NAMALWA (cell line): ENCODE measurements around the gene MATR3.
"Not testable (repeated sequence)": the region's sequence is repeated elsewhere in the genome, so short reads cannot be mapped to it uniquely, and the experiment has no call there.

ENCODE experiments used
- DNase-seq: peaks from one replicate; pipeline ENCODE4 v3.0.0-alpha.2; 2015; ENCODE audit warnings: low spot score

Gene MATR3

GRCh38 chr5:139297439-139298133 is 4.0 kb downstream of the MATR3 start:
- no peak for DNase-seq

- no peak for DNase-seq
These were observed 4.7 kb downstream of the MATR3 start for GRCh38 chr5:139298242-139298641.

GRCh38 chr5:139299486-139299885 is 5.9 kb downstream of the MATR3 start:
- DNase-seq, result peak; percentile 22

- DNase-seq, result peak; percentile 20
These were observed 8.4 kb downstream of the MATR3 start for GRCh38 chr5:139301808-139302499.

- DNase-seq, result peak; percentile 17
These were observed 11.1 kb downstream of the MATR3 start for GRCh38 chr5:139304391-139305324.

- no peak for DNase-seq
These were observed 12.7 kb downstream of the MATR3 start for GRCh38 chr5:139306197-139306596.

- DNase-seq, result no peak
These were observed 13.3 kb downstream of the MATR3 start for GRCh38 chr5:139306628-139307379.

GRCh38 chr5:139308797-139309196 is 15.3 kb downstream of the MATR3 start:
- DNase-seq, result no peak

- not testable (repeated sequence) for DNase-seq
These were observed 17.2 kb downstream of the MATR3 start for GRCh38 chr5:139310715-139311186.

GRCh38 chr5:139312075-139312474 is 18.5 kb downstream of the MATR3 start:
- DNase-seq, result no peak

- no peak for DNase-seq
These were observed 20.7 kb downstream of the MATR3 start for GRCh38 chr5:139314276-139314675.

GRCh38 chr5:139315056-139315615 is 21.6 kb downstream of the MATR3 start:
- DNase-seq, result no peak

GRCh38 chr5:139335811-139336210 is 42.3 kb downstream of the MATR3 start:
- no peak for DNase-seq

GRCh38 chr5:139340051-139340450 is 46.5 kb downstream of the MATR3 start:
- peak; percentile 38 for DNase-seq

GRCh38 chr5:139341187-139341688 is 47.7 kb downstream of the MATR3 start:
- DNase-seq, result no peak

GRCh38 chr5:139341689-139342422 is 48.3 kb downstream of the MATR3 start, which contains the start of gene PAIP2:
PAIP2 (plus strand) TSS chr5:139341854; CDS start chr5:139363785, 21,931 bp downstream.
- peak; percentile 98 for DNase-seq

GRCh38 chr5:139342423-139342723 is 48.8 kb downstream of the MATR3 start:
- no peak for DNase-seq

GRCh38 chr5:139343476-139343875 is 49.9 kb downstream of the MATR3 start:
- DNase-seq, result no peak

GRCh38 chr5:139344177-139344576 is 50.6 kb downstream of the MATR3 start:
- no peak for DNase-seq

GRCh38 chr5:139345442-139345841 is 51.9 kb downstream of the MATR3 start:
- not testable (repeated sequence) for DNase-seq
